Stimulated activated effector memory CD8-positive, alpha-beta T cell treated with anti-CD3 and anti-CD28 coated beads, Interleukin-12 subunit alpha, Interleukin-12 subunit beta, amount 100 ng/mL, for 72 hours (primary cell): ENCODE measurements around the gene LRRC37A2.
"Not testable (repeated sequence)": the region's sequence is repeated elsewhere in the genome, so short reads cannot be mapped to it uniquely, and the experiment has no call there.

Source experiments
- ATAC-seq: fragments of 150-1000 bp; cut with Tn5 transposase; 2 replicates; pipeline ENCODE4 v1.10.0; 2021
- DNase-seq, 2 donors: peaks; one replicate each; pipeline ENCODE4 v3.0.0; 2021 to 2022; ENCODE audit warnings: low spot score in 2 of 2
- H3K27ac Mint-ChIP-seq: one replicate; pipeline ENCODE4 v1.8.0; 2022; ENCODE audit warnings: mild to moderate bottlenecking, mixed read lengths
- H3K36me3 Mint-ChIP-seq: one replicate; pipeline ENCODE4 v1.8.0; 2022; ENCODE audit warnings: mild to moderate bottlenecking, mixed read lengths
- H3K4me1 Mint-ChIP-seq: one replicate; pipeline ENCODE4 v1.8.0; 2022; ENCODE audit warnings: mixed read lengths
- H3K4me3 Mint-ChIP-seq: one replicate; pipeline ENCODE4 v1.8.0; 2022; ENCODE audit warnings: mild to moderate bottlenecking, mixed read lengths
- H3K9me3 Mint-ChIP-seq: one replicate; pipeline ENCODE4 v1.8.0; 2022; ENCODE audit warnings: mixed read lengths

LRRC37A2 gene

DNA sequence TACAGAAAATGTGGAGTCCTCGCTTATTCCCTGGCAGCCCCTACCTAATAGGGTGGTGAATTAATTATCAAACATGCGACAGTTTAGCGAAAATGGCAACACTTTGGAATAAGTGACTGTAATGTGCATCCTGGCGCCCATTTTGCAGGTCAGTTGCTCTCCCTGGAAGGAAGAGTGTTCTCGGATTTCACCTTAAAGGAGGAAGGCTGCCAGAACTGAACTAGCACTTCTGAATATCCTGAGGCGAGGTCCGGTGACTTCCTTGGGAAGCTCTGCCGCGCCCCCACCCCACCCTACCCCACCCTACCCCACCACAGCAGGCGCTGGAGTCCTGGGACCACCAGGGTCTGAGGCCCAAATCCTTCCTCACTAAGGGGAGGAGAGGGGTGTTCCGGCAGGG is at the start of gene LRRC37A2:
Gene LRRC37A2 (plus strand): TSS at position 301 of the 400 bp plus-strand sequence. CDS start 245 bp downstream, outside the sequence.
- H3K27ac Mint-ChIP-seq, H3K4me1 Mint-ChIP-seq, H3K36me3 Mint-ChIP-seq, DNase-seq, ATAC-seq, H3K4me3 Mint-ChIP-seq, H3K9me3 Mint-ChIP-seq: not testable (repeated sequence)

DNA sequence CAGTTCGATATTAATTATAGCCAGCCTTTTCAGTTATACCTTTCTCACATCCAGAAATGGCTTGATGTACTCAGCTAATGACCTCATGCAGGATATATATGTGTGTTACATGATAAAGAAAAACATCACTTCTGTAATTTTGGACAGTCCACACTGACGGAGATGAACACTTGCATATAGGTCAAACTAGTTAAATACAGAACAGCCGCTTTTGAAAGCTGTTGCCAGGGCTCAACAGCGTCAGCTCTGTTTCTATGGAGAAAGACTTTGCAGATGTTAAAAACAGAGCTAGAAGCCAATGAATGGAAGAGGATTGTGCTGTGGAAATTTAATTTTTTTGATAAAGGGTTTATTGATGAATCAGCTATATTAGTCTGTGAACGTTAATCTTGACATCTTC is 44.6 kb upstream of the LRRC37A2 start:
- H3K36me3 Mint-ChIP-seq, H3K4me1 Mint-ChIP-seq, DNase-seq, H3K27ac Mint-ChIP-seq, ATAC-seq, H3K4me3 Mint-ChIP-seq, H3K9me3 Mint-ChIP-seq: not testable (repeated sequence)

DNA sequence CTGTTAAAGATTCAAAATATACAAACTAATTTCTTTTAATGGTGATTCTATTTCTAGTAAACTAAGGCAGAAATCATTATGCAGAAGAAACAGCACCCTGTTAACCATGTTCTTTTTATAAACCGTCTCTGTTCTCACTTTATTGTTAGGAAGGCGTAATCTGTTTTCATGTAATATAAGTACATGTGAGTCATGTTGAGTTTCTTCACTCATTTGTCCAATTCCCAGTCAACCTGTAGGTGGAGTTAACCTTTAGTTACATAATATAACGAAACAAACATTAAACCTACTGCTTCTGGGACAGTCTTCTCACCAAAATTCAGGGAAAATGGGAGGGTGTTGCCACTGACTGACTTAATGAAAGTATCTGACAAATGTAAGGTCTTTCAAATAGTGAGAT is 37.8 kb upstream of the LRRC37A2 start:
- H3K27ac Mint-ChIP-seq, ATAC-seq: not testable (repeated sequence)

DNA sequence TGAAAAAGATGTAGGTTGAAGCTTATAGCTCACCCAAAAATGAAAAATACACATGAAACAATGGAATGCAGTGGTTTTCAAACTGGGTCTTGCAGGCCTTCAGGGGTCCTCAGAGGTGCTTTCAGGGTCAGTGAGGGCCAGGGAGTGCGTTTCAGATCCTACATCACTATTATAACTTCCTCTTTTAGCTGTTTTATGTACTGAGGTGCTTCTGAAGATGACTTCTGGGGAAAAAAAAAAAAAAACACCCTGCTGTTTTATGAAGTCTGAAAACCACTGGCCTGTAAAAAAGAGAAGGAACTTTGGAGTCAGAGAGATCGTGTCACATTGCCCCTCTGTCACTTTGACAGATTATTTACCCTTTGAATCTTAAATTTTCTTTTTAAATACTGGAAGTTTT is 36.7 kb upstream of the LRRC37A2 start:
- not testable (repeated sequence) for DNase-seq, H3K4me1 Mint-ChIP-seq, H3K9me3 Mint-ChIP-seq, H3K36me3 Mint-ChIP-seq, H3K4me3 Mint-ChIP-seq, ATAC-seq, H3K27ac Mint-ChIP-seq

More for the DNA sequence above, 37.8 kb upstream of the LRRC37A2 start:
- H3K9me3 Mint-ChIP-seq, DNase-seq, H3K36me3 Mint-ChIP-seq, H3K4me3 Mint-ChIP-seq, H3K4me1 Mint-ChIP-seq: not testable (repeated sequence)

DNA sequence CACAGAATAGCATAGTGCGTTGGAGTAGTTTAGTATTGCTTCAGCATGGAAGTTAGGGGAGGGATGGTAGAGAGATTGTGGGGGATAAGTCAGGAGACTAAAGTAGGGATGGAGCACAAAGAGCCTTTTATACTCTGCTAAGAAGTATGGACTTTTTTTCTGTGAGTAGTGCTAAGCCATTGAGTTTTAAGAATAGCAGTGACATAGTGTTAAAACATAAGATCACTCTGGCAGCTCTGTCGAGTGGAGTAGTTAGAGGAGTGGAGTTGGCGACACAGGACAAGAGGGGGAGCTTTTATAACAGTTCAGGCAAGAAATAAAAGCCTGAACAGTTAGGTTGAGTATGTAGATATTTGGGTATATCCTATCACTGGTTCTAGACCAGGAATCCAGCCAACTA is 33.4 kb upstream of the LRRC37A2 start:
- DNase-seq, H3K4me3 Mint-ChIP-seq, H3K36me3 Mint-ChIP-seq, H3K9me3 Mint-ChIP-seq, ATAC-seq, H3K4me1 Mint-ChIP-seq, H3K27ac Mint-ChIP-seq: not testable (repeated sequence)

DNA sequence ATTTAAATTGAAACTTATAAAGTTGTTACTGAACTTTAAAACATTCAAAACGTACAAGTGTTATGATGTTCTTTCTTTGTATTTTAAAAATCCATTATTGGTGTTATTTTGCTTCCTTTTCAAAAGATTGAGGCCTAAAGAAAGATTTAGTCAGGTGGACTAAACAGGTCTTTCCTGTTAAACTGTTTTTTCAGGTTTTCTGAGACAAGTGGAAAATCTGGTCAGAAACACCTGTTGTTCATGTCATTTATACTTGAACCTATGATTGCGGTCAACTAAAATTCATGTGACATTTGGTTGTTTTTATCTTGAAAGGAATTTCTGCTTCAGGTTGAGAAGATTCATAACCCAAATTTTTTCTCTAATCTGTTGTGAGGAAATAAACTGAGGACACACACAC is 31.0 kb upstream of the LRRC37A2 start:
- not testable (repeated sequence) for H3K4me3 Mint-ChIP-seq, H3K9me3 Mint-ChIP-seq, H3K27ac Mint-ChIP-seq, H3K4me1 Mint-ChIP-seq, ATAC-seq, H3K36me3 Mint-ChIP-seq, DNase-seq

DNA sequence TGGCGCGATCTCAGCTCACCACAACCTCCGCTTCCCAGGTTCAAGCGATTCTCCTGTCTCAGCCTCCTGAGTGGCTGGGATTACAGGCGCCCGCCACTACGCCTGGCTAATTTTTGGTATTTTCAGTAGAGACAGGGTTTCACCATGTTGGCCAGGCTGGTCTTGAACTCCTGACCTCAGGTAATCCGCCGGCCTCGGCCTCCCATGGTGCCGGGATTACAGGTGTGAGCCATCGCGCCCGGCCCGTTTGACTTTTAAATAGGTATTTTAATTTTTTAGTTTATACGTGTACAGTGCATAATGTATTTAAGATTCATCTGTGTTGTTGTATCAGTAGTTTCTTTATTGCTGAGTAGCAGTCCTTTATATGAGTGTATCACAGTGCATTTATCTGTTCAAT is 20.2 kb upstream of the LRRC37A2 start:
- H3K36me3 Mint-ChIP-seq, ATAC-seq, DNase-seq, H3K4me3 Mint-ChIP-seq, H3K4me1 Mint-ChIP-seq, H3K9me3 Mint-ChIP-seq, H3K27ac Mint-ChIP-seq: not testable (repeated sequence)

DNA sequence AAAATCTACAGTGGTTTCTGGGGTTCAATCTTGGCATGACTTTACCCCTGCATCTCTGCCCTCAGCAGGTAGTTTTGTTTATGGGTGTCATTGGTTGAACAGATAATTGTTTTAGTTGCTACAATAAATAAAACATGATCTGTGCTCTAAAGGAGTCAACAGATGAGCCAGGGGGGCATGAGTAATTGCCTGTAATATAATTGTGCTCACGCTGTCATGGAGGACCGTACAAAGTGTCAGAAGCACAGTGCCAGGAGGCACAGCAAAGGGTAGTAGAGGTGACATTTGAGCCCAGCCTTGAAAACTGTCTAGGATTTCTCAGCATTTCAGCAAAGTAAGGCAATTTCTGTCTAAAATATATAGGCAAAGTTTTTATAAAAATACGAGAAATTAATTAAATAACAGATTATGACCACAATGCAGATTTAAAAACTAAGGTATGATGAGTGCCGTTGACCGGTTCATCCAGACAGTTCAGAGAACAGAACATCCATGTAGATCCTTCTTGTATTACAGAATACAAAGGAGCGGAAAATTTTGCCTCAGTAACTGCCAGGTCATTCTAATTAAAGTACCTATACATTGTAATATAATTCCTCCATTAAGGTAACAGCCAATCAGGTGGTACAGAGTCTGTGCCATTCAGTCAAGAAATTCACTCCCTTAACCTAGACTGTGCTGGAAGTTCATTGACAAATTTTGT is 12.7 kb upstream of the LRRC37A2 start:
- H3K4me1 Mint-ChIP-seq, H3K36me3 Mint-ChIP-seq, H3K9me3 Mint-ChIP-seq, H3K27ac Mint-ChIP-seq, ATAC-seq, DNase-seq, H3K4me3 Mint-ChIP-seq: not testable (repeated sequence)

DNA sequence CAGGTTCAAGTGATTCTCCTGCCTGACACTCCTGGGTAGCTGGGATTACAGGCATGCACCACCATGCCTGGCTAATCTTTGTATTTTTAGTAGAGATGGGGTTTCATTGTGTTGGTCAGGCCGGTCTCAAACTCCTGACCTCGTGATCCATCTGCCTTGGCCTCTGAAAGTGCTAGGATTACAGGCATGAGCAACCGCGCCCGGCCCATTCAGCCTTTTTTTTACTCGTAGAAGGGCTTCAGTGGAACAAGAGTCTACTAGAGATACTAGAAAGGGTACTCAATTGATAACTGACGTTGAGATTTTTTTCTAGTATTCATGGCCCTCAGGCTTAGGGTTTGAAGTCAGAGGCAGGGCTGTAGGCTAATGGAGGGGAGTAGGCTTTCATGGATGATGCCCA is 6.4 kb upstream of the LRRC37A2 start:
- not testable (repeated sequence) for H3K9me3 Mint-ChIP-seq, ATAC-seq, H3K36me3 Mint-ChIP-seq, H3K27ac Mint-ChIP-seq, DNase-seq, H3K4me3 Mint-ChIP-seq, H3K4me1 Mint-ChIP-seq

DNA sequence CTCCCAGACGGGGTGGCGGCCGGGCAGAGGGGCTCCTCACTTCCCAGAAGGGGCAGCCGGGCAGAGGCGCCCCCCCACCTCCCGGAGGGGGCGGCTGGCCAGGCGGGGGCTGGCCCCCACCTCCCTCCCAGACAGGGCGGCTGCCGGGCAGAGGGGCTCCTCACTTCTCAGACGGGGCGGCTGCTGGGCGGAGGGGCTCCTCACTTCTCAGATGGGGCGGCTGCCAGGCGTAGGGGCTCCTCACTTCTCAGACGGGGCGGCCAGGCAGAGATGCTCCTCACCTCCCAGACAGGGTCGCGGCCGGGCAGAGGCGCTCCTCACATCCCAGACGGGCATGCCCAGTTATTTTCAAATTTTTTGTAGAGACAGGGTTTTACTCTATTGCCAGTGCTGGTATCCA is 22.4 kb downstream of the LRRC37A2 start:
- DNase-seq, H3K4me3 Mint-ChIP-seq, H3K36me3 Mint-ChIP-seq, ATAC-seq, H3K9me3 Mint-ChIP-seq, H3K27ac Mint-ChIP-seq, H3K4me1 Mint-ChIP-seq: not testable (repeated sequence)

DNA sequence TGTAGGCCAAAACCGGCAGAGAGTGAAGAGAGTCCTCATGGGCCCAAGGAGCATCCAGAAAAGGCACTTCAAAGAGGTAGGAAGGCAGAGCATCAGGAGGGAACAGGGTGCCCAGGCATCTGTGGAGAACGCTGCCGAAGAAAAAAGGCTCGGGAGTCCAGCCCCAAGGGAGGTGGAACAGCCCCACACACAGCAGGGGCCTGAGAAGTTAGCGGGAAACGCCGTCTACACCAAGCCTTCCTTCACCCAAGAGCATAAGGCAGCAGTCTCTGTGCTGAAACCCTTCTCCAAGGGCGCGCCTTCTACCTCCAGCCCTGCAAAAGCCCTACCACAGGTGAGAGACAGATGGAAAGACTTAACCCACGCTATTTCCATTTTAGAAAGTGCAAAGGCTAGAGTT is 36.3 kb downstream of the LRRC37A2 start:
- ATAC-seq, H3K4me1 Mint-ChIP-seq, H3K27ac Mint-ChIP-seq, H3K9me3 Mint-ChIP-seq, H3K36me3 Mint-ChIP-seq, H3K4me3 Mint-ChIP-seq, DNase-seq: not testable (repeated sequence)

DNA sequence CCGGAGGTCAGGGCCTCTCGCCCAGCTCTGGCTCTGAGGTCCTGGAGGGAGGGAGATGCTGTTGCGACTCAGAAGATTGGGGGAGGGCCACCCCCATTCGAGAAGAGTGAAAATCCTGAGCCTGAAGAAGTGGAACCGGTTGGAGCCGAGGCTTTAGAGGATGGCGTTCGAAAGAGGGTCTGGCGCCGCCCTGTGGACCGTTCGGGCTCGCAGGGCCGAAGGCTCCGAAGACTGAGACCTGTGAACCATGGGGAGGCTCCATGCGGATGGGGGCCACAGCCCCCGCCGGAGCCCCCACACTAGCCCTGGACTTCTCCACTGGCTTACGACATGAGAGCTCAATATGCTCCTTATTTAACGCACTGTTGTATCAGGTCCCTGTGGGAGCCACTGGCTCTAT is 46.9 kb downstream of the LRRC37A2 start:
- H3K9me3 Mint-ChIP-seq, H3K27ac Mint-ChIP-seq, DNase-seq, ATAC-seq, H3K4me3 Mint-ChIP-seq, H3K36me3 Mint-ChIP-seq, H3K4me1 Mint-ChIP-seq: not testable (repeated sequence)

DNA sequence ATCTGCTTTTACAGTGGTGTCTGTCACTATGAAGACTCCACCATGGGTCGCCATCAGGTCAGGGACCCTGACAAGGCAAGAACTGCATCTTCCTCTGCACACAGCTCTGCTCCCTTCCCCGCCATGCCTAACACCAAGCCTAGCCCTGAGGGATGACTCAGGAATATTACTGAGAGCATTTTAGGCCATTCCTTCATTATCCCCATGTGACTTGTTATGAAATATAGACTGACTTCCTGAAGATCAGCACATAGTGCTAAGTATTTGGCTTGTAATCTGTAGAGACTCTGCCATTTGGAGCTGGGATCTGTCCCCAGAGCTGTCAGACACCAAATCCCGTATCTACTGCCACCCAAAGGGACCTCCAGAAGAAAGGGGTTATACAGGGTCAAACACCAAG is 47.8 kb downstream of the LRRC37A2 start:
- H3K36me3 Mint-ChIP-seq, H3K4me1 Mint-ChIP-seq, ATAC-seq, DNase-seq, H3K4me3 Mint-ChIP-seq, H3K27ac Mint-ChIP-seq, H3K9me3 Mint-ChIP-seq: not testable (repeated sequence)

DNA sequence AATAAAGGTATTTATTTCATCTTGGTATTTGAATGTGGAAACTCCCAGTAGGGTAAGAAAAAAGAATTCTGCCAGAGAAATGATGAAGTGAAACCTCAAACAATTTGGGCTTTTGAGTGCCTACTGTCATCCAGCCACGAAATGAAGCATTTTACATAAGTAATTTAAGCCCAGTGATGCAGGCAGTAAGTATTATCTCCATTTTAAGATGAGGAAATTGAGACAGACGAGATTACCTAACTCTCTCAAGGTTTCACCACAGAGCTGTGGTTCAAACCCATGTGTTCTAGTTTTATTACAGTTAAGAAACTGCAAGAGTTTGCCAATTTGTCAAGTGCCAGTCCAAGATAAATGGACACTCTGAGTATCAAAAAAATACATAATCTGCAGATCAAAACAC is 54.0 kb downstream of the LRRC37A2 start:
- H3K27ac Mint-ChIP-seq, H3K4me1 Mint-ChIP-seq, H3K4me3 Mint-ChIP-seq, H3K9me3 Mint-ChIP-seq, H3K36me3 Mint-ChIP-seq, DNase-seq: not testable (repeated sequence)
- ATAC-seq, result peak; percentile 70

DNA sequence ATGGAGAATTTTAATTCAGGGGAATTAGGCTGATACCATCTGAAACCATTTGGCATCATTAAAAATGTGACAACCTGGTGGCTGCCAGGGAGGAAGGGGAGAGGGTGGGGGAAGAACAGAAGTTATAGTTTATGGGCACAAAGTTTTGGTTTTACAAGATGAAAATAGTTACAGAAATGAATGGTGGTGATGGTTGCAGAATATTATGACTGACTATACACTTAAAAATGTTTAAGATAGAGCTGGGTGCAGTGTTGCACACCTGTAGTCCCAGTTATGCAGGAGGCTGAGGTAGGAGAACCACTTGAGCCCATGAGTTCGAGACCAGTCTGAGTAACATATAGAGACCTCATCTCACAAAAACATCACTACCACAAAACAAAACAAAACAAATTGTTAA is 54.7 kb downstream of the LRRC37A2 start:
- ATAC-seq, result peak; percentile 55
- DNase-seq, H3K36me3 Mint-ChIP-seq, H3K4me1 Mint-ChIP-seq, H3K27ac Mint-ChIP-seq, H3K9me3 Mint-ChIP-seq, H3K4me3 Mint-ChIP-seq: not testable (repeated sequence)

DNA sequence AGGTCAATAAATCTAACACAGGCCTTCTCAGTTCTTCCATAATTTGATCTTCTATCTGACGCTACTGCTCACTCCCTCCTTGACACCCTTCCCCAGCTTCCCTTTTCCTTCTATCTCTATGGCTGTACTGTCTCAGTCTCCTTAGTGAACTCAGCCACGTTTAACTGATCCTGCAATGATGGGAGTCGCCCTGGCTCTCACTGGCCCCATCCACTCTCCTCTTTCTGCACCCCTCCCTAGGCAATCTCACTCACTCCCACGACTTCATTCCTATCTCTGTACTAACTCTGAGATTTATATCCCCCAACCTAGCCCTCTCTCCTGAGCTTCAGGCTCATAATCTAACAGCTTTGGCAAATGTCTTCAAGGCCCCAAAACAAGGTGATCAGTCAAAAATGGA is 59.5 kb downstream of the LRRC37A2 start:
- DNase-seq, H3K36me3 Mint-ChIP-seq, H3K4me3 Mint-ChIP-seq, ATAC-seq, H3K4me1 Mint-ChIP-seq, H3K27ac Mint-ChIP-seq, H3K9me3 Mint-ChIP-seq: not testable (repeated sequence)
